Activated T-cell treated with anti-CD3 and anti-CD28 coated beads, Interleukin-2, amount 50 U/mL, for 4 hours (primary cell): Measurements from ENCODE around the gene DPYSL4. TPM values are rescaled to one million over a fixed set of nuclear protein-coding genes. Genes with fewer than 3 reads are reported as not detected.
A peak's percentile ranks its signal among the peaks of the same experiment; 100 is the strongest.

Experiments
- ATAC-seq, 2 donors: fragments of 200-7000 bp; cut with Tn5 transposase; one replicate each; pipeline ENCODE4 v1.10.0; 2021
- DNase-seq: peaks from one replicate; pipeline ENCODE4 v3.0.0-alpha.2; 2020
- H3K27me3 Mint-ChIP-seq: one replicate; pipeline ENCODE4 v1.8.0; 2021; ENCODE audit warnings: low read depth, mixed read lengths
- H3K36me3 Mint-ChIP-seq: one replicate; pipeline ENCODE4 v1.8.0; 2022; ENCODE audit warnings: mixed read lengths; ENCODE audit not compliant: insufficient read depth
- H3K4me1 Mint-ChIP-seq: one replicate; pipeline ENCODE4 v1.8.0; 2021; ENCODE audit warnings: low read depth, mixed read lengths
- H3K4me3 Mint-ChIP-seq: one replicate; pipeline ENCODE4 v1.8.0; 2021; ENCODE audit warnings: mild to moderate bottlenecking, moderate library complexity, mixed read lengths
- H3K9me3 Mint-ChIP-seq: one replicate; pipeline ENCODE4 v1.8.0; 2021; ENCODE audit warnings: mixed read lengths
- total RNA-seq, 3 donors: library from RNA; stranded (reverse); gene quantifications; one replicate each; pipeline ENCODE4 v1.2.1, GENCODE V29; 2021

Gene DPYSL4
- total RNA-seq = 1 to 10 TPM; 1.6 to 6.3 (median 3.4) TPM

DNA sequence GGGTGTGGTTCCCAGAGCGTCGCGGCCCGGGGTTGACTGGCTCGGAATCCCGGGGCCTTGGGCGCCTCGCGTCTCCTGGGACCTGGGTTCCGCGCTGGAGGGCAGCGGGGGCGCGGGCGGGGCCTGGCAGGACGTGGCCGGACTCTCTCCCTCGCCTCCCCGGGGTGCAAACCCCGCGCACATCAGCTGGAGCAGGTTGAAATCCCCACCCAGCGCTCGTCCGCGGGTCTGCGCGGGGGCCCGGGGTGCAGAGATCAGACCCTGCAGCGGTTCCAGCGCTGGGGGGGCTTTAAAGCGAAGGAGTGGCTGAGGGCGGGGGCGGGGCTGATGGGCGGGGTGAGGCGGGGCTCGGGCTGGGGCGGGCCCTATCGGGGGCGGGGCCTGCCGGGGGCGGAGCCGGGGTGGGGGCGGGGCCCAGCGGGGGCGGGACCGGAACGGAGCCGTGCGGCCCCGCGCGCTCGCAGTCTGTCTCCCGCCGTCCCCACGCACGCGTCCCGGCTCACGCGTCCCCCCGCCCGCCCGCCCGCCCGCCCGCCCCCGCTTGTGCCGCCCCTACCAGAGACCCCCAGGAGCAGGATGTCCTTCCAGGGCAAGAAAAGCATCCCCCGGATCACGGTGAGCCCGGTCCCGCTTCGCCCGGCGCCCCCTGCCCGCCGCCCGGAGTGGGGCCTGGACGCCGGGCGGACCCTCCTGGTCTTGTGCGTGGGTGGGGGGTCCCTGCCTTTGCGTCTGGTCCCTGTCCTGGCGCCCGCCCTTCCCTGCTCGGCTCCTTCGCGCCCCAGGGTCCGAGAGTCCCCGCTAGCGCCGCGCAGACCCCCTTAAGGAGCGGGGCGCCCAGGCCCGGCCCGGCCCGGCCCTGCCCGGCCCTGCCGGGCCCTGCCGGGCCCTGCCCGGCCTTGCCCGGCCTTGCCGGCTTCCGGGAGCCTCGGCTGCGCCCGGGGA, at the start of gene DPYSL4:
TSS of gene DPYSL4 (plus strand) at position 461 of the 942 bp plus-strand sequence. CDS start at position 577, 116 bp downstream.
- Mint-ChIP-seq H3K9me3 (peaks cover 3% of the 10 kb centered on the region), H3K36me3 (no peaks in the 10 kb centered on the region), H3K4me3 (peak within 1 kb of the TSS; percentile 43), H3K4me1 (peaks cover 7% of the 10 kb centered on the region), H3K27me3 (peaks cover 38% of the 10 kb centered on the region)
- peak; percentile 47 to 61 for ATAC-seq
- peak; percentile 27 for DNase-seq

DNA sequence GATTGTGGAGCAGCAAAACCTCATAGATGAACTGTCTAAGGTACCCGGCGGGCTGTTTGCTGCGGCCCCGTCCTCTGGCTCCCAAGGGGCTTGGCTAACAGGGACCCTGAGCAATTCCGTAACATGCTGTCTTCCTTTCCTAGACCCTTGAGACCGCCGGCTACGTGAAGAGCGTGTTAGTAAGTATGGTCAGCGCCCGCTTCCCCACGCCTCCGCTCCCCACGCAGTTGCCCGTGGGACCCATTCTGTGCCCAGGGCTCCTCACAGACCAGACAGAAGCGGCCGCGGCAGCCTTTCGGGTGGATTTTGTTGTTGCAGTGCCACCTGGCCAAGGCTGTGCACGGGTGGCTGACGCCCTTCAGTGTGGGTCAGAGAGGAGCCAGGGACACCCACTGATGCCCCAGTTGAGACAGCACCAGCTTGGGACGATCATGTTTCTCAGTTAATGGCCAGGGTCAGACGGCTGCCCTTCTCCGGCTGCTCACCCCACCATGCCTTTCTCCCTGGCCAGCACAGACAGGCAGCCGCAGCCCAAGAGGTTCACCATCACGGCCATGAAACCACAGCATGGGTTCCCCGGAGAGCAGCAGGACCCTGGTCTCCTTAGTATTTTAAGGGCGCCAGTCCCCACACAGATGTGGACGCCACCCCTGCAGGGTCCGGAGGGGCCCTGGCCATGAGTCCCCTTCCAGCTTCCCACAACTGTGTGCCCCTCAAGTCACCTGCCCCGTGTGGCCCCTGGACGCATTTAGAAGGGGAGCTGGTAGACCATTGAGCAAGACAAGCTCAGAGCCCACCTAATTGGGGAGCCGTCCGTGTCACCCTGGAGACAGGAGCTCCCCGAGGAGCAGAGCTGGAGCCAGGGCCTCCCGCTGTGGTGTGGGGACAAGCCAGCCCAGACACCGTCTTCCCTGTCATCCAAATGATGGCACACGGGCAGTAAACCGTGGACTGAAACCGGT, 49.4 kb upstream of the DPYSL4 start:
- H3K4me1 Mint-ChIP-seq = peaks cover 2% of the 10 kb centered on the region
- ATAC-seq (no peak), DNase-seq (no peak)
- H3K27me3 Mint-ChIP-seq = peaks cover 13% of the 10 kb centered on the region
- H3K36me3 Mint-ChIP-seq = no peaks in the 10 kb centered on the region
- no peak overlapping the region for H3K4me3 Mint-ChIP-seq
- H3K9me3 Mint-ChIP-seq = no peaks in the 10 kb centered on the region

DNA sequence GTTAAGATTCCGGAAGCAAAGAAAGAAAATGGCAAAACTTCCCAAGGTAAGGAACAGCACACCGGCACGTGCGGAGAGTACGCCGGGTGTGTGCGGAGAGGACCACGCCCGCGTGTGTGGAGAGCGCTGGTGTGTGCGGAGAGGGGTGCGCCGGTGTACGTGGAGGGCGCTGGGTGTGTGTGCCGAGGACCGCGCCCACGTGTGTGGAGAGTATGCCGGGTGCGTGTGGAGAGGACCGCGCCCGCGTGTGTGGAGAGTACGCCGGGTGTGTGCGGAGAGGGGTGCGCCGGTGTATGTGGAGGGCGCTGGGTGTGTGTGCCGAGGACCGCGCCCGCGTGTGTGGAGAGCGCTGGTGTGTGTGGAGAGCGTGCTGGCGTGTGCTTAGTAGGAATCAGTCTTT, 48.6 kb upstream of the DPYSL4 start:
- ATAC-seq (no peak), DNase-seq (no peak)
- H3K36me3 Mint-ChIP-seq = no peaks in the 10 kb centered on the region
- H3K27me3 Mint-ChIP-seq = peaks cover 11% of the 10 kb centered on the region
- H3K9me3 Mint-ChIP-seq = no peaks in the 10 kb centered on the region
- H3K4me3 Mint-ChIP-seq = no peak overlapping the region
- peaks cover under 1% of the 10 kb centered on the region for H3K4me1 Mint-ChIP-seq

DNA sequence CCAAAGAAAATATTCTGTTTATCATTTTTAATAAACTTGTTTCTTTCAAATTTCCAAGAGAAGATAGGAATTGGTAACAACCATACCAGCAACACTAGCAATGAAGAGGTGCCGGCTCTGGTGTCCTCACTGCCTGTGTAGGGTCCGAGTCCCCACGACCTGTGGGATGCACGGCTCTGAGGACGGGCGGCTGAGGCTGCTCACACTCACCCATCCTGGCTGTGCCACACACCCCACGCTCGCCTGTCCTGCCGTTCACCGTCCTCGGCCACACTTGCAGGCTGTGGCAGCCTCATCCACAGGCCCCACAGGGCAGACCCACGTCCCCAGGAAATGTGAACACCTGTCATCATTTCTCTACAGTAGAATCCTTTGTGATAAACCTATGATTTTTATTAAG, 48.2 kb upstream of the DPYSL4 start:
- H3K4me3 Mint-ChIP-seq = no peak overlapping the region
- no peaks in the 10 kb centered on the region for H3K9me3 Mint-ChIP-seq
- H3K36me3 Mint-ChIP-seq = no peaks in the 10 kb centered on the region

DNA sequence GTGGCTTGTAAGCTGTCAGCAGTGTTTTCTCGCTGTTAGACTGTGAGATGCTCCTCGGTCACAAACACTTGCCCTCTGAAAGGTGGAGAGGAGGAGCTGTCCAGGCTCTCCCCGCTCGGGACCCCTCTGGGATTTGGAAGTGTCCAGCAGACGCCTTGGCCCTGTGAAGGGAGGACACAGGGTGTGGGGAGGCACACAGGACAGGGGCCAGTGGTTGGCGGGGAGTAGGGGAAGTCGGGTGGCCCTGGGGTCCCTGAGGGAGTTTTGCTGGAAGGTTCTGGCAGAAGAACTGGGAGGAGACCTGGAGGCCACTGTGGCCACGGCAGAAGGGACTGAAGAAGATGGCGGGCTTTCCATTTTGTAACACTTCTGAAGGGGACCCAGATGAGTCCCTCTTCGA, 47.2 kb upstream of the DPYSL4 start:
- no peak for ATAC-seq
- Mint-ChIP-seq H3K36me3 (no peaks in the 10 kb centered on the region), H3K4me1 (no peaks in the 10 kb centered on the region), H3K4me3 (no peak overlapping the region), H3K27me3 (no peaks in the 10 kb centered on the region), H3K9me3 (no peaks in the 10 kb centered on the region)
- DNase-seq = no peak

More for the DNA sequence above, 48.2 kb upstream of the DPYSL4 start:
- Mint-ChIP-seq H3K27me3 (peaks cover 6% of the 10 kb centered on the region), H3K4me1 (no peaks in the 10 kb centered on the region)
- no peak for ATAC-seq
- no peak for DNase-seq

DNA sequence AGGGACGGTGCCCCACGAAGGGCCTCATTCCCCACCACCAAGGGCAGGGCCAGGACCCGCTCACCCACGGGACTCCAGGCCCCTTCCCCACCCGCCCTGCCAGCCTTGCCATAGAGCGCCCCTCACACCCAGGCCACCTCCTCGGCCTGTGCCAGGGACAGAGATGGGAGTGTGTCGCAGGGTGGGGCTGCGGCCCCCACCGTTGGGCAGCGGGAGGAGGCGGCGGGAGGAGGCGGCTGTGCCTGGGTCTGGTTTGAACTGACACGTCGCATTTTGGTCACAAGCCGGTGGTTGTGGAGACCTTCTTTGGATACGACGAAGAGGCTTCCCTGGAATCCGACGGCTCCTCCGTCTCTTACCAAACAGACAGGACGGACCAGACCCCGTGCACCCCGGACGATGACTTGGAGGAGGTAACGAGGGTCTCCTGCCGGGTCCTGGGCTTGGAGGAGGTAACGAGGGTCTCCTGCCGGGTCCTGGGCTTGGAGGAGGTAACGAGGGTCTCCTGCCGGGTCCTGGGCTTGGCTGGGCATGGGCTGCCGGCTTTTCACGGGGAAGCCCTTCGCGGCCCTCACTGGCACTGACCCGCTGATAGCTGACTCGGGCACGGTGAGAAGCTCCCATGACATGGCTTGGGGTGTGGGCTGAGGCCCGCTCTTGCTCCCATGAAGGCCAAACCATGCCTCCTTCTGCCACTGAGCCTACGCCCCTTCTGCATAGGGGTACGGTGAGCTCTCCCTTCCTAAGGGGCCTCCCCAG, 46.4 kb upstream of the DPYSL4 start:
- no peaks in the 10 kb centered on the region for H3K9me3 Mint-ChIP-seq
- ATAC-seq = no peak
- no peaks in the 10 kb centered on the region for H3K27me3 Mint-ChIP-seq

DNA sequence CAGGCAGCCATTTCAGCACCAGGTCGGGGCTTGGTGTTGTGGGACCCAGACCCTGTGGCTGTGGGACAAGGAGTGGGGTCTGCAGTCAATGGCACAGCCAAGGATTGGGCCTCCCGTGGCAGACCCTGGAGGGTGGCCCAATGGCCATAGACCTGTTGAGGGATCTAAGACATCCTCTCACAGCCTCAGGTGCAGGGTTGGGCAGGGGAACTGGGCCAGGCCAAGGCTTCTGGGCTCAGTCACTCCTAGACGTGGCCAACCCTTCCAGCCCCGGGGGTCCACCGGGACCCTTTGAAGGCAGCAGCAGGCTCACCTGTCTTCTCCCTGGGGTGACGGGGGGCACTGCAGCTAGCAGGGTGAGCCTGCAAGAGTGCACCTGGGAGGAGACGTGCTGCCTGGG, 45.7 kb upstream of the DPYSL4 start:
- Mint-ChIP-seq H3K4me3 (no peak overlapping the region), H3K4me1 (no peaks in the 10 kb centered on the region), H3K36me3 (no peaks in the 10 kb centered on the region), H3K27me3 (no peaks in the 10 kb centered on the region), H3K9me3 (no peaks in the 10 kb centered on the region)
- no peak for ATAC-seq
- no peak for DNase-seq

More for the DNA sequence above, 46.4 kb upstream of the DPYSL4 start:
- H3K4me1 Mint-ChIP-seq = no peaks in the 10 kb centered on the region
- H3K36me3 Mint-ChIP-seq = no peaks in the 10 kb centered on the region
- DNase-seq = no peak
- H3K4me3 Mint-ChIP-seq = no peak overlapping the region

DNA sequence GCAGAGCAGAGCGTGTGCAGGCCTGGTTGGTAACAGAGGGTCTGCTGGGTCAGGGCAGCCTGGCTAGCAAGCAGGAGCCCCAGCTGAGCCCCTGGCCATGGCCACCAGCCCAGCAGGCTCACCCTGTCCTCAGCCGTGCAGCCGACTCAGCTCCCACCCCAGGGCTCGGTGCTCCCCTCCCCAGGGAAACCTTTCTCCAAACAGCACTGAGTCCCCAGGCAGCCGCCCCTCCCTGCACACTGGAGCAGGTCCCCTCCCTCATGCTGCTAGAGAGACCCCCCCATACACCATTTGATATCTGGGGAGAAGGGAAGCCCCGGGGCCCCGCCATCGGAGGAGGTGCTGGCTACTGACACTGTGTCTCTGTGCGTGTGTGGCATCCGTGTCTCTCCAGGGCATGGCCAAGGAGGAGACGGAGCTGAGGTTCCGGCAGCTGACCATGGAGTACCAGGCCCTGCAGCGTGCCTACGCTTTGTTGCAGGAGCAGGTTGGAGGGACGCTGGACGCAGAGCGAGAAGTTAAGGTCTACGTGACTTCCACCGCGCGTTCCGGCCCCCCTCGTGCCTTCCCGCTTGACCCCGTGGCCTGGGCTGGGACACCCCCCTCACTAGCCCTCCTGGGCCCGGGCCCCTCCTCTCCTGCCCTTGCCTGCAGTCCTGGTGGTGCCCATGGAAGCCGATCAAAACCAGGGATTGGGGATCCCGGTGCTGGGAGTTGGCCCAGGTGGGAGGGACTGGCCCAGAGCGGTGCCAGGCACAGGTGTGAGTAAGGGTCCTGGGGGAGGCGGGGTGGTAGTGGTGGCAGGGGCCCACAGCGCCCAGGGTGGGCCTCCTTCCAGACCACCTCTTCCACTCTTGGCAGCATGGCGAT, 45.0 kb upstream of the DPYSL4 start:
- H3K4me1 Mint-ChIP-seq = no peaks in the 10 kb centered on the region
- no peak for ATAC-seq
- H3K4me3 Mint-ChIP-seq = no peak overlapping the region
- no peak for DNase-seq
- no peaks in the 10 kb centered on the region for H3K36me3 Mint-ChIP-seq
- H3K9me3 Mint-ChIP-seq = no peaks in the 10 kb centered on the region
- no peaks in the 10 kb centered on the region for H3K27me3 Mint-ChIP-seq

DNA sequence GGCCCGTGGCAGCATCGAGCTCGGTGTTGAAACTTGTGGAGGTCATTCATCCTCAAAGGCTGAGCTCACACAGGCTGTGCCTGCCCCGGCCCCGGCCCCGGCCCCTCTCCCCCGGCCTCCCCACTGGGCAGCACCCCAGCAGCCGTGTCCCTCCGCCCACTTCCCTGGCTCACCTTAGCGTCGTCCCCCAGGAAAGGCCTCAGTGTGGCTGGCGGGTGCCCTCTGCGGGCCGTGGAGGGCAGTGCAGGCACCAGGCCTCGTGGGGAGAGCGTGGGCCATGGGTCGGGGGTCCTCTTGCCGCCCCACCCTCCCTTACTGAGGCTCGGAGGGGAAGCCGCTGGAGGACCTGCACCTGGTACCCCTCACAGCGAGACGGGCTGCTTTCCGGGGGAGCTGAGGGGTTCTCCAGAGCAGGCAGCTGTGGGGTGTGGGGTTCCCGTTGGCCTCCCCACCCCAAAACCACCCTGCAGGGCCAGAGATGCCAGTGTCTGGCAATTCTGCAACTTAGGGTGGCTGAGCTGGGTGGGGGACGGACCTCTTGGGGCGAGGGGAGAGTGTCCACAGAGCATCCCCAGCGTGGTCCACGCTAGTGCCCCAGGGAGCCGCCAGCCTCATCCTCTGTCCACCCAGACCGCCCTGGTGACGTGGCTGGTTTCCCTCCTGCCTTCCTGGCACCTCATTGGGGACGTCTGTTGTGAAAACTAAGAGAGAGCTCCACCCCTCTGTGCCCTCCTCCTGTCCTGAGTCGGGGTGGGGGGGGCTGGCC, 44.2 kb upstream of the DPYSL4 start:
- no peaks in the 10 kb centered on the region for H3K9me3 Mint-ChIP-seq
- H3K36me3 Mint-ChIP-seq = no peaks in the 10 kb centered on the region
- DNase-seq (peak; percentile 40), ATAC-seq (peak; percentile 74 to 75)
- H3K4me1 Mint-ChIP-seq = no peaks in the 10 kb centered on the region
- no peaks in the 10 kb centered on the region for H3K27me3 Mint-ChIP-seq
- no peak overlapping the region for H3K4me3 Mint-ChIP-seq

DNA sequence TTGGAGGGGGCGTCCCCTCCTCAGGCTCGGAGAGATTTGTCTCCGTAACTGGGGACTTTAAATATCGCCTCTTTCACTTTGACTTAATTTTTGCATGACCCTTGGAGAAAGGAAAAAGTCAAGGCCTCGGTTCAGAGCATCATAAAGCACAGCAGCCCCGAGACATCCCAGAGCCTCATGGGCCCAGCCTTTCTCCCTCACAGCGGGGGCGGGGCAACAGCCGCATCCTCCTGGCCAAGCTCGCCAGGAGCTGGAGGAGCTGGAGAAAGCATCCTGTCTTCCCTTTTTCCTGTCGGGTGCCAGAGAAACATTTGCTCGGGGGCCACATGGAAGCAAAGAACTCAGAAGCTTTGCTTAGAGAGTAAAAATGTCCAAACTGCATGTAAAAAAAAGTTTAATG, 43.6 kb upstream of the DPYSL4 start:
- no peak for DNase-seq
- no peak for ATAC-seq
- H3K27me3 Mint-ChIP-seq = no peaks in the 10 kb centered on the region
- no peaks in the 10 kb centered on the region for H3K9me3 Mint-ChIP-seq
- H3K4me1 Mint-ChIP-seq = no peaks in the 10 kb centered on the region
- no peaks in the 10 kb centered on the region for H3K36me3 Mint-ChIP-seq
- no peak overlapping the region for H3K4me3 Mint-ChIP-seq

DNA sequence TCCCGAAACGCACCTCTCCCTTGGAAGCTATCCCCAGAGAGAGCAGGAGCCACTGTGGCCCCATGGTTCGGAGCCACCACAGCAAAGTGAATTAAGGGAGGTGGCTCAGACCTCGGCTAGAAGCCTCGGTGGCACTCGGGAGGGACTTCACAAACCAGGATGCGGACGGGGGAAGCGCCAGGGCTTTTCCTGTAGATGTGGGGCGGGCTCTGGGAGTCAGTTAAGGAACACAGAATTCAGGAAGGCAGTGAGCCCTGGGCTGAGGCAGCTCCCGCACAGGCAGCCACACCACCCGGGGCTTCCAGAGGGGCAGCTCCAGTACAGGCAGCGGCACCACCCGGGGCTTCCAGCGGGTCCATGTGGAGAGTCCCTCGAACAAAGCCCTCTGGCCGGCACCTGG, 42.7 kb upstream of the DPYSL4 start:
- DNase-seq = no peak
- H3K4me1 Mint-ChIP-seq = no peaks in the 10 kb centered on the region

DNA sequence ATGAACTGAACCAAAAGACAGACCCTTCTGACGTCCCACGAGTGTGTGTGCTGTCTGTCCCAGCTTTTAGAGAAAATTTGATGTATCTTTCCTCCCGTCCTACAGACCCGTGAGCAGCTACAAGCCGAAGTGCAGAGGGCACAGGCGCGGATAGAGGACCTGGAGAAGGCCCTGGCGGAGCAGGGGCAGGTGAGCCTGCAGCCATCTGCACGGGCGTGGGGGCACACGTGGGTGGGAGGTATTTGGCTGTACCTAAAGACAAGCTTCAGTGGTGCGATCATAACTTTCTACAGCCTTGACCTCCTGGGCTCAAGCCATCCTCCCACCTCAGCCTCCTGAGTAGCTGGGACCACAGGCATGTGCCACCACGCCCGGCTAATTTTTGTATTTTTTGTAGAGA, 41.7 kb upstream of the DPYSL4 start:
- ATAC-seq = no peak
- Mint-ChIP-seq H3K4me3 (no peak overlapping the region), H3K9me3 (no peaks in the 10 kb centered on the region)

More for the DNA sequence above, 42.7 kb upstream of the DPYSL4 start:
- Mint-ChIP-seq H3K36me3 (no peaks in the 10 kb centered on the region), H3K4me3 (no peak overlapping the region), H3K9me3 (no peaks in the 10 kb centered on the region), H3K27me3 (no peaks in the 10 kb centered on the region)
- no peak for ATAC-seq

More for the DNA sequence above, 41.7 kb upstream of the DPYSL4 start:
- no peaks in the 10 kb centered on the region for H3K27me3 Mint-ChIP-seq
- no peaks in the 10 kb centered on the region for H3K36me3 Mint-ChIP-seq
- DNase-seq = no peak
- H3K4me1 Mint-ChIP-seq = no peaks in the 10 kb centered on the region
